Activated naive CD8-positive, alpha-beta T cell treated with anti-CD3 and anti-CD28 coated beads, Interleukin-2, amount 50 U/mL, for 24 hours (primary cell): ENCODE results near the gene MMAB.
"Not testable (repeated sequence)": the region's sequence is repeated elsewhere in the genome, so short reads cannot be mapped to it uniquely, and the experiment has no call there.

Source experiments
- ATAC-seq: fragments of 150-1000 bp; cut with Tn5 transposase; one replicate; pipeline ENCODE4 v1.10.0; 2021
- DNase-seq: peaks from one replicate; pipeline ENCODE4 v3.0.0; 2021
- H3K27ac Mint-ChIP-seq: one replicate; pipeline ENCODE4 v1.8.0; 2021; ENCODE audit warnings: mild to moderate bottlenecking, mixed read lengths
- H3K27me3 Mint-ChIP-seq: one replicate; pipeline ENCODE4 v1.8.0; 2021; ENCODE audit warnings: mixed read lengths
- H3K36me3 Mint-ChIP-seq: one replicate; pipeline ENCODE4 v1.8.0; 2021; ENCODE audit warnings: low read depth, mixed read lengths
- H3K4me1 Mint-ChIP-seq: one replicate; pipeline ENCODE4 v1.8.0; 2021; ENCODE audit warnings: mixed read lengths
- H3K4me3 Mint-ChIP-seq: one replicate; pipeline ENCODE4 v1.8.0; 2021; ENCODE audit warnings: mild to moderate bottlenecking, moderate library complexity, mixed read lengths
- H3K9me3 Mint-ChIP-seq: one replicate; pipeline ENCODE4 v1.8.0; 2021; ENCODE audit warnings: mixed read lengths

MMAB gene

GRCh38 chr12:109608270-109608669, 35.0 kb upstream of the MMAB start:
- Mint-ChIP-seq H3K4me1 (no peaks in the 10 kb centered on the region), H3K27ac (no peak overlapping the region), H3K27me3 (peaks cover 15% of the 10 kb centered on the region), H3K36me3 (no peaks in the 10 kb centered on the region), H3K4me3 (no peak overlapping the region), H3K9me3 (no peaks in the 10 kb centered on the region)
- DNase-seq: no peak
- no peak for ATAC-seq

- H3K9me3 Mint-ChIP-seq: no peaks in the 10 kb centered on the region
- H3K27ac Mint-ChIP-seq: no peak overlapping the region
- no peak for ATAC-seq
- no peaks in the 10 kb centered on the region for H3K4me1 Mint-ChIP-seq
- H3K4me3 Mint-ChIP-seq: no peak overlapping the region
- no peak for DNase-seq
- no peaks in the 10 kb centered on the region for H3K36me3 Mint-ChIP-seq
- H3K27me3 Mint-ChIP-seq: peaks cover 11% of the 10 kb centered on the region
These were observed 34.3 kb upstream of the MMAB start for GRCh38 chr12:109607618-109608017.

- Mint-ChIP-seq H3K36me3 (no peaks in the 10 kb centered on the region), H3K9me3 (no peaks in the 10 kb centered on the region), H3K4me3 (no peak overlapping the region), H3K27ac (no peak overlapping the region), H3K27me3 (peaks cover 8% of the 10 kb centered on the region), H3K4me1 (no peaks in the 10 kb centered on the region)
- DNase-seq (no peak), ATAC-seq (no peak)
These were observed 33.2 kb upstream of the MMAB start for GRCh38 chr12:109606320-109607028.

GRCh38 chr12:109605599-109606228, 32.4 kb upstream of the MMAB start:
- ATAC-seq: no peak
- Mint-ChIP-seq H3K27ac (no peak overlapping the region), H3K27me3 (peaks cover 8% of the 10 kb centered on the region), H3K9me3 (no peaks in the 10 kb centered on the region), H3K4me3 (no peak overlapping the region), H3K36me3 (no peaks in the 10 kb centered on the region), H3K4me1 (no peaks in the 10 kb centered on the region)
- DNase-seq: no peak

- ATAC-seq (no peak), DNase-seq (no peak)
- Mint-ChIP-seq H3K4me1 (no peaks in the 10 kb centered on the region), H3K27me3 (peaks cover 6% of the 10 kb centered on the region), H3K27ac (no peak overlapping the region), H3K36me3 (no peaks in the 10 kb centered on the region), H3K4me3 (no peak overlapping the region), H3K9me3 (no peaks in the 10 kb centered on the region)
These were observed 31.7 kb upstream of the MMAB start for GRCh38 chr12:109605016-109605415.

GRCh38 chr12:109604132-109604585, 30.9 kb upstream of the MMAB start:
- ATAC-seq: no peak
- Mint-ChIP-seq H3K27ac (no peak overlapping the region), H3K4me1 (no peaks in the 10 kb centered on the region), H3K27me3 (peaks cover 5% of the 10 kb centered on the region), H3K9me3 (no peaks in the 10 kb centered on the region), H3K4me3 (no peak overlapping the region), H3K36me3 (no peaks in the 10 kb centered on the region)
- no peak for DNase-seq

GRCh38 chr12:109602132-109602531, 28.8 kb upstream of the MMAB start:
- not testable (repeated sequence) for H3K27me3 Mint-ChIP-seq, H3K9me3 Mint-ChIP-seq, ATAC-seq, H3K36me3 Mint-ChIP-seq, H3K4me1 Mint-ChIP-seq, H3K27ac Mint-ChIP-seq, DNase-seq, H3K4me3 Mint-ChIP-seq

- no peak for DNase-seq
- no peaks in the 10 kb centered on the region for H3K9me3 Mint-ChIP-seq
- H3K27ac Mint-ChIP-seq: no peak overlapping the region
- no peak overlapping the region for H3K4me3 Mint-ChIP-seq
- no peak for ATAC-seq
- H3K36me3 Mint-ChIP-seq: no peaks in the 10 kb centered on the region
- peaks cover 10% of the 10 kb centered on the region for H3K4me1 Mint-ChIP-seq
- H3K27me3 Mint-ChIP-seq: peaks cover 1% of the 10 kb centered on the region
These were observed 28.3 kb upstream of the MMAB start for GRCh38 chr12:109601557-109601956.

GRCh38 chr12:109600995-109601394, 27.7 kb upstream of the MMAB start:
- no peak overlapping the region for H3K27ac Mint-ChIP-seq
- no peaks in the 10 kb centered on the region for H3K27me3 Mint-ChIP-seq
- H3K4me3 Mint-ChIP-seq: no peak overlapping the region
- H3K9me3 Mint-ChIP-seq: no peaks in the 10 kb centered on the region
- H3K4me1 Mint-ChIP-seq: peaks cover 10% of the 10 kb centered on the region
- H3K36me3 Mint-ChIP-seq: no peaks in the 10 kb centered on the region
- DNase-seq: no peak
- ATAC-seq: no peak

GRCh38 chr12:109600481-109600880, 27.2 kb upstream of the MMAB start:
- DNase-seq: no peak
- no peak for ATAC-seq
- no peak overlapping the region for H3K27ac Mint-ChIP-seq
- no peaks in the 10 kb centered on the region for H3K36me3 Mint-ChIP-seq
- H3K4me1 Mint-ChIP-seq: peaks cover 15% of the 10 kb centered on the region
- H3K27me3 Mint-ChIP-seq: no peaks in the 10 kb centered on the region
- H3K4me3 Mint-ChIP-seq: no peak overlapping the region
- no peaks in the 10 kb centered on the region for H3K9me3 Mint-ChIP-seq

GRCh38 chr12:109599087-109599486, 25.8 kb upstream of the MMAB start:
- H3K9me3 Mint-ChIP-seq: no peaks in the 10 kb centered on the region
- no peaks in the 10 kb centered on the region for H3K27me3 Mint-ChIP-seq
- no peak for DNase-seq
- no peaks in the 10 kb centered on the region for H3K36me3 Mint-ChIP-seq
- no peak for ATAC-seq
- H3K4me3 Mint-ChIP-seq: no peak overlapping the region
- peaks cover 27% of the 10 kb centered on the region for H3K4me1 Mint-ChIP-seq
- no peak overlapping the region for H3K27ac Mint-ChIP-seq

GRCh38 chr12:109598428-109598854, 25.1 kb upstream of the MMAB start:
- no peaks in the 10 kb centered on the region for H3K36me3 Mint-ChIP-seq
- no peaks in the 10 kb centered on the region for H3K9me3 Mint-ChIP-seq
- no peak overlapping the region for H3K4me3 Mint-ChIP-seq
- peaks cover 27% of the 10 kb centered on the region for H3K4me1 Mint-ChIP-seq
- ATAC-seq (no peak), DNase-seq (no peak)
- H3K27me3 Mint-ChIP-seq: no peaks in the 10 kb centered on the region
- H3K27ac Mint-ChIP-seq: no peak overlapping the region

GRCh38 chr12:109597795-109598427, 24.6 kb upstream of the MMAB start:
- H3K27ac Mint-ChIP-seq: no peak overlapping the region
- H3K4me1 Mint-ChIP-seq: peaks cover 27% of the 10 kb centered on the region
- H3K4me3 Mint-ChIP-seq: no peak overlapping the region
- no peaks in the 10 kb centered on the region for H3K9me3 Mint-ChIP-seq
- DNase-seq (peak; percentile 78), ATAC-seq (peak; percentile 41)
- H3K36me3 Mint-ChIP-seq: no peaks in the 10 kb centered on the region
- H3K27me3 Mint-ChIP-seq: no peaks in the 10 kb centered on the region

GRCh38 chr12:109597414-109597794, 24.1 kb upstream of the MMAB start:
- Mint-ChIP-seq H3K4me1 (peaks cover 27% of the 10 kb centered on the region), H3K27me3 (no peaks in the 10 kb centered on the region), H3K36me3 (no peaks in the 10 kb centered on the region), H3K4me3 (no peak overlapping the region), H3K27ac (no peak overlapping the region), H3K9me3 (no peaks in the 10 kb centered on the region)
- DNase-seq (no peak), ATAC-seq (no peak)
